ENCODE data around the gene LAPTM5.

The LAPTM5 gene

GRCh38 chr1:30753118-30753517 is 4.5 kb downstream of the LAPTM5 start:
- Histone ChIP-seq H4K20me1 (peaks cover 52 to 85% (median 83%) of the 10 kb centered on the region in 11 experiments), H3K9ac (peak overlapping the region; percentile 95 to 99 (median 99)), H3K27me3 (no peaks in the 10 kb centered on the region), H3K4me3 (peak overlapping the region; percentile 80 to 97 (median 91)), H3K36me3 (peaks cover 46 to 75% (median 63%) of the 10 kb centered on the region in 11 experiments), H3K27ac (peak overlapping the region; percentile 65 to 100 (median 99)), H3K4me1 (peaks cover 63 to 77% (median 72%) of the 10 kb centered on the region in 10 experiments), H3K4me2 (peak overlapping the region; percentile 91 to 98 (median 95)), H3K9me3 (replicated peaks in 1 of 11) (no peaks in the 10 kb centered on the region)
- TF ChIP-seq Cebpa-rat (IDR thresholded peaks at IDR 0.05), result no peak

GRCh38 chr1:30752651-30752908 is 5.0 kb downstream of the LAPTM5 start:
- H3K27ac ChIP-seq, result peak overlapping the region; percentile 65 to 100 (median 99); a peak in 21 of 22 replicates
- H3K36me3 ChIP-seq, result peaks cover 52 to 80% (median 69%) of the 10 kb centered on the region in 11 experiments
- TF ChIP-seq Cebpa-rat (IDR thresholded peaks at IDR 0.05), result no peak
- H3K4me1 ChIP-seq, result peaks cover 65 to 79% (median 73%) of the 10 kb centered on the region in 10 experiments
- no peaks in the 10 kb centered on the region for H3K9me3 ChIP-seq (replicated peaks in 1 of 11)
- peak overlapping the region; percentile 95 to 99 (median 99) for H3K9ac ChIP-seq
- H3K4me2 ChIP-seq, result peak overlapping the region; percentile 91 to 98 (median 95)
- H3K4me3 ChIP-seq, result peak overlapping the region; percentile 80 to 97 (median 91)
- H4K20me1 ChIP-seq, result peaks cover 58 to 90% (median 89%) of the 10 kb centered on the region in 11 experiments
- no peaks in the 10 kb centered on the region for H3K27me3 ChIP-seq

- Histone ChIP-seq H3K4me2 (peak overlapping the region; percentile 91 to 98 (median 95)), H3K4me1 (peaks cover 70 to 84% (median 79%) of the 10 kb centered on the region in 10 experiments), H4K20me1 (peaks cover 63 to 95% (median 92%) of the 10 kb centered on the region in 11 experiments), H3K4me3 (peak overlapping the region; percentile 80 to 97 (median 91)), H3K9ac (peak overlapping the region; percentile 95 to 99 (median 99)), H3K36me3 (peaks cover 57 to 86% (median 74%) of the 10 kb centered on the region in 11 experiments), H3K27me3 (no peaks in the 10 kb centered on the region), H3K9me3 (replicated peaks in 1 of 11) (no peaks in the 10 kb centered on the region), H3K27ac (peak overlapping the region; percentile 65 to 100 (median 99); a peak in 21 of 22 replicates)
- TF ChIP-seq Cebpa-rat (IDR thresholded peaks at IDR 0.05), result no peak
Measured at GRCh38 chr1:30751830-30752650, 5.5 kb downstream of the LAPTM5 start.

- H3K36me3 ChIP-seq, result peaks cover 62 to 92% (median 78%) of the 10 kb centered on the region in 11 experiments
- peaks cover 82 to 96% (median 91%) of the 10 kb centered on the region in 10 experiments for H3K4me1 ChIP-seq
- TF ChIP-seq Cebpa-rat (IDR thresholded peaks at IDR 0.05), result no peak
- peak overlapping the region; percentile 95 to 99 (median 99) for H3K9ac ChIP-seq
- H3K4me3 ChIP-seq, result peak overlapping the region; percentile 5 to 97 (median 91); a peak in 19 of 20 replicates
- H4K20me1 ChIP-seq, result peaks cover 70 to 100% (median 99%) of the 10 kb centered on the region in 11 experiments
- H3K27me3 ChIP-seq, result no peaks in the 10 kb centered on the region
- no peaks in the 10 kb centered on the region for H3K9me3 ChIP-seq (replicated peaks in 1 of 11)
- peak overlapping the region; percentile 91 to 98 (median 95) for H3K4me2 ChIP-seq
- H3K27ac ChIP-seq, result peak overlapping the region; percentile 65 to 100 (median 99); a peak in 21 of 22 replicates
Measured at GRCh38 chr1:30750731-30751291, 6.8 kb downstream of the LAPTM5 start.

- H3K4me3 ChIP-seq, result peak overlapping the region; percentile 5 to 97 (median 91); a peak in 18 of 20 replicates
- H3K9me3 ChIP-seq (replicated peaks in 1 of 11), result no peaks in the 10 kb centered on the region
- no peak for TF ChIP-seq Cebpa-rat (IDR thresholded peaks at IDR 0.05)
- peaks cover 70 to 100% (median 99%) of the 10 kb centered on the region in 11 experiments for H4K20me1 ChIP-seq
- H3K9ac ChIP-seq, result peak overlapping the region; percentile 95 to 99 (median 99); a peak in 20 of 22 replicates
- H3K36me3 ChIP-seq, result peaks cover 54 to 85% (median 76%) of the 10 kb centered on the region in 11 experiments
- H3K4me2 ChIP-seq, result peak overlapping the region; percentile 91 to 98 (median 95)
- peak overlapping the region; percentile 65 to 100 (median 99); a peak in 21 of 22 replicates for H3K27ac ChIP-seq
- H3K4me1 ChIP-seq, result peaks cover 91 to 99% (median 96%) of the 10 kb centered on the region in 10 experiments
- H3K27me3 ChIP-seq, result no peaks in the 10 kb centered on the region
Measured at GRCh38 chr1:30749691-30750583, 7.6 kb downstream of the LAPTM5 start.

GRCh38 chr1:30748699-30749401 is 8.7 kb downstream of the LAPTM5 start:
- peak overlapping the region; percentile 74 to 99 (median 99) for H3K9ac ChIP-seq
- H3K9me3 ChIP-seq (replicated peaks in 1 of 11), result no peaks in the 10 kb centered on the region
- H3K4me1 ChIP-seq, result peaks cover 97 to 100% (median 99%) of the 10 kb centered on the region in 10 experiments
- peaks cover 81 to 100% (median 99%) of the 10 kb centered on the region in 11 experiments for H4K20me1 ChIP-seq
- peak overlapping the region; percentile 91 to 98 (median 95) for H3K4me2 ChIP-seq
- H3K36me3 ChIP-seq, result peaks cover 62 to 91% (median 85%) of the 10 kb centered on the region in 11 experiments
- no peak for TF ChIP-seq Cebpa-rat (IDR thresholded peaks at IDR 0.05)
- H3K27me3 ChIP-seq, result no peaks in the 10 kb centered on the region
- peak overlapping the region; percentile 15 to 97 (median 91); a peak in 19 of 20 replicates for H3K4me3 ChIP-seq
- peak overlapping the region; percentile 65 to 100 (median 99) for H3K27ac ChIP-seq

GRCh38 chr1:30748098-30748698 is 9.4 kb downstream of the LAPTM5 start:
- peaks cover 100% of the 10 kb centered on the region in 10 experiments for H3K4me1 ChIP-seq
- H3K4me3 ChIP-seq, result peak overlapping the region; percentile 15 to 97 (median 91); a peak in 19 of 20 replicates
- no peaks in the 10 kb centered on the region for H3K27me3 ChIP-seq
- H3K9me3 ChIP-seq (replicated peaks in 1 of 11), result no peaks in the 10 kb centered on the region
- peaks cover 88 to 100% (median 100%) of the 10 kb centered on the region in 11 experiments for H4K20me1 ChIP-seq
- TF ChIP-seq Cebpa-rat (IDR thresholded peaks at IDR 0.05), result no peak
- H3K9ac ChIP-seq, result peak overlapping the region; percentile 68 to 99 (median 99)
- peak overlapping the region; percentile 91 to 98 (median 95) for H3K4me2 ChIP-seq
- peak overlapping the region; percentile 65 to 100 (median 99) for H3K27ac ChIP-seq
- peaks cover 64 to 95% (median 87%) of the 10 kb centered on the region in 11 experiments for H3K36me3 ChIP-seq
